ENCODE results near the gene COL6A3.
"Not testable (repeated sequence)": the region's sequence is repeated elsewhere in the genome, so short reads cannot be mapped to it uniquely, and the experiment has no call there.

The COL6A3 gene

DNA sequence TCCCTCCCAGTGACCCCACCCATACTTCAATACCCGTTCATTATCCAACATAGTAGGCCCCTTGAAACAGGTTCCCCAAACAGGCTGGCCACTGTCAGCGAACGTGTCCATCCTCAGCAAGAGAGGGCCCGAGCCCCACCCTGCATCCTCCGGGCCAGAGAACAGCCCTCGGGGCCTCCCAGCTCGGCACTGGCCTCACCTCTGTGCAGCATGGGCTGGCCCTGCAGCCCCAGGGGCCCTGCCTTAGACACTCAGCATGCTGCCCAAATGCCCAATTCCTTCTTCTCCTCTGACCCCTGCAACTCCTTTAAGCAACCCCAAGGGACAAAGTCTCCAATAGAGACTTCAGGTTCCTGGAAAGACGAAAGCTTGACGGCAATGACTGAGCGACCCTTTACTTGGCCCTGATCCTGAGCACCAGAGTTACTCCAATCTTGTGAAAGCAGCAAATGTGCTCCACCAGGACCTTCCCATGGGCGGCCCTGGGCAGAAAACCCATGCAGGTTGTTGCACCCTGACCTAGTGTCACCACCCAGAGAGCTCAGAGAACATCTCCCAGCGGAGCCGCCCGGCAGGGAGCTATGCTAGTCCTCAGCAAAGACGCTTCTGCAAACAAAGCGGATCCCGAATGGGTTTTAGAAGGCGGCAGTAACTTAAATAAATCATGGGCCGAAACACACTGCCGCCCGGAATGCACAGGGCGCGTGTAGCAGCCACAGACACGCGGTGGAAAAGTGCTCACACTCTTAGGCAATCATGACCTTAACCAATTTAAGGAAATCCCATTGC lies 782 bp downstream of the COL6A3 start:
- no peak for FAIRE-seq

DNA sequence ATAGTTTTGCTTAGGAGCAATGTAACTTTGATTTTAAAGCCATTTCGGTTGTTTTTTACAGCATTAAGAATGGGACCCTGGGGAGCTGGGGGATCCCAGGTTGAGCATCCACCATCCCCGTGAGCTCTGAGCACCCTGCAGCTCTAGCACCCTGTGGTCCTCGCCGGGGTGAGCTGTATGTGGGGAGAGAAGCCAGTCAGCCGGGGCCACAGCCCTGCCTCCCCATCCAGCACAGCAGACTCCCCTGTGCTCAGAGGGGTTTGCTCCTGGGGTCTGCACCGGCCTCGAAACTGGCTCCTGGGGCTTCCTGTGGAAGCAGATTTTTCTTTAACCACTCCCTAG lies 1.3 kb downstream of the COL6A3 start:
- no peak for FAIRE-seq

DNA sequence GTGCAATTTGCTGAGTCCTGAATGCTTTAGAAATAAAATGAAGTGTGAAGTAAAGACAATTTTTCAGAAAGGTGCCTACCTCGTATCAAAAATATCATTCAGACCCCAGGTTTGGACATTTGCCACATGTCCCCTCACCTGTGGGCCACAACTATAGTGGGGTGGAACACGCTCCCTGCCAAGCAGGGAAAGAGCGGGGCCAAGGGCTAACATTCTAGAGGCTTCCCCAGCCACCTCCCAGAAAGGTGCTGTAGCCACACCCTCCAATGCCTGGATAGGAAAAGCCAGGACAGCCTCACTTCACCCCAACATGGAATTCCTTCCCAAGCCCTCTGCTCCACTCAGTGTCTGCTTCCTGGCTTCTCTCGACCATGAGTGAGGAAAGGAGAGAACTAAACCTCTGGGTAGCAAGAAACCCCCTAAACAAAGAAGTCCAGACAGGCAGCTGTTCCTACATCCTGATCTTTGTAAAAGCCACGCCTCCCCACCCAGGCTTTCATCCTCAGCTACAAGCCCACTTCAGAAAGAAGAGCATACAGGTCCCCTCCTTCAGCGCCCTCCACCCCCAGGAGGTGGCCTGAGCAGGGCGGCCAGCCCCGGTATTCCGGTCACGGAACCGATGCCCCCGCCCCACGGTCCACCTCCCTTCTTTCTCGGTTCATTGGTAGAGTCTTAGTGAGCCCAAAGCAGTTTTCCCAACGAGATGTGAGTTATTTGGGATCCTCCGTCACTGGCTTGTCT lies 2.1 kb downstream of the COL6A3 start:
- FAIRE-seq = no peak

DNA sequence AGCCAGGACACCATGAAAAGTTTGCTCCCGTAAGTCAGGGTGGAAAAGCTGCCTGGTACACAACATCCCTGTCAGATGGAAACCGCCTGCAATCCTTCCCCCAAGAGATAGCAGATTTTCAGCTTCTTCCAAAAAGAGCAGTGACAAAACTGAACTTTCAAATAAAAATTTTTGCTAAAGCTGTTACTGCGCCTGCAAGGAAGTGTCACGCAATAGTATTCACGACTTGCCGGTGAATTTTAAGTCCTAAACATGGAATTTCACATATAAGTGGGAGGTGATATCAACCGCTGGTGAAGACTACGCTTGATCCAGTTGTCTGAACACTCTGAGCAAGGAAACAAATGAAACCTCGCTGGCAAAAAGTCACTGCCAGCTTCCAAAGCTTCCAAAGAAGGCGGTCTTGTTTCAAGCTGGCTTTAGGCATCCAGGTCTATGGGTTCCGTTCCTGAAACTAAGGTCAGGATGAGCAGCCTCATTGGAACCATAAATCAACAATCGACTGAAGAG lies 2.8 kb downstream of the COL6A3 start:
- no peak for FAIRE-seq

DNA sequence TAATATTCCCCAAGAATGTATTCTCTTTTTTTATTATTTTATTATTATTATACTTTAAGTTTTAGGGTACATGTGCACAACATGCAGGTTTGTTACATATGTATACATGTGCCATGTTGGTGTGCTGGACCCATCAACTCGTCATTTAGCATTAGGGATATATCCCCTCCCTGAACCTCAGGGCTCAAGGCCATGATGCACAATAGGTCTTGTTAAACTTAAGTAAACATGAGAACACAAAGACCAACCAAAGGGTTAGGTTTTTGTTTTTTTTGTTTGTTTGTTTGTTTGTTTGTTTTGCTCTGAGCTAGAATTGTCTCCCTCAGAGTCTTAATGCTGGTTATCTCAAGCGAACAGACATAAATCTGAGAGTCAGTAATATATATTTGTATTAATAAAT lies 4.7 kb downstream of the COL6A3 start:
- FAIRE-seq = not testable (repeated sequence)

DNA sequence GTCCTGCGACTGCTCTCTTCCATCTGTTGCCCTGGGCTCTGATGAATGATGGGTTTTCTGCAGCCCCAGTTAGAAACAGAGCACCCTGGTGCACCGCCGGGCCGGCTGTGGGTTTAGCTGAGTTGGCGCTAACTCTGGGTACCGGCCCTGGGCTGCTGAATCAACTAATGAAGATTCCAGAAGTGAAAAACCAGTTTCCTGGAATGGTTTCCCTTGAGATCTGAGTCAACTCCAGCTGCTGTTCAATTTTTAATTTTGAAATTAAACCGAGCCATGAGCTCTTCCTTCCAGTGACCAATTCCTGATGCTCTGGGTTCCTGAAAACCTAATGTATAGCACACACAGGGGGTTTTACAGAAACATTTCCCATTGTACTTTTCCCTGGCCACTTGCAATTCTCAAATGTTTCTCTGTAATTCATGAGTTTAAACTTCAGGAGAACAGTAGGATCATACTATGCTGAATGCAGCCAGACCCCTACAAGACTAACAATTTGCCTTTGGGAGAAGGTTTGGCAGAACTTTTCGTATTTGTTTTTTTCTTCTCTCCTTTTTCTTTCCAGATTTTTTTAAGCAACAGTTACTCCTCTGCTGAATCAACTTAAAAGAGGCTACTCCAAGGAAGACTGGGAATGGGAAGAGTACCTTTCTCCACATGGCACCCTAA lies 5.5 kb downstream of the COL6A3 start:
- no peak for FAIRE-seq

DNA sequence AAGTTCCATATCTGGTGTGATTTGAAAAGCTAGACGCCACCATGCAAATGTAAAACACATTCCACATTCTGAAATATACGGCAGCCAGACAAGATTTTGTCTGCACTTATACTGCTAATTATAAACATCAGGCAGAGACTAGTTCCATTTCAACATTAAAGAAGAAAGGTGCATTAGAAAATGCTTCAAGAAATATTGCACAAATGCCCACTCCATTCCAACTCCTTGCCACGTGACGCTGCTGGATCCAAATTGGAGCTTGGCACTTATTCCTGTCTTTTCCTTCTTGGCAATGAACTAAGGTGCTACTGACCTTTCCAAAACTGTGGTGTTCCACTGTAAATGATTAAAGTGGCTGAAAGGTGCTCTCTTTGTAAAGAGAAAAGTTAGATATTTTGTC lies 6.3 kb downstream of the COL6A3 start:
- FAIRE-seq = no peak

DNA sequence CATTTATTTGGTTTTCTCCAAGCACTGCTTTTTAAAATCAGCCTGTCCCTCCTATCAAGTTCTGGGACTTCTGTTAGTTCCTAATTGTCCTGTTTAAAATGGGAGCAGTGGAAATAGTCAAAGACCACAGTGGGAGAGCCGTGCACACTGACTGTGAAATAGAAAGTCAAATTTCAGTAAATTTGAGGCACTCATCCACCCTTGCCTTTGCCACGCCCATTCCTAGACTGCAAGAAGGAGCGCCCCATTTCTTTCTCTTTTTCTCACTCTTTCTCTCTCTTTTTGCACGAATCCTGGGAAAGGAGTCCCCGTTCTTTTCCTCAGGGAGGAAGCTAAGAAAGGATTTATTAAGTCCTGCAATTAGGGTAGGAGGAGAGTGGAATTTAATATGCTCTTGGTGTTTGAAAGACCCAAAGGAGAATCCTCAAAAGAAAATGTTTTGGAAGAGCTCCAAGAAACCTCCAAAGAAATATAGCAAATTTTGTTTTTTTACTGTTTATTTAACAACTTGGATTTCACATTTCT lies 7.5 kb downstream of the COL6A3 start:
- no peak for FAIRE-seq

DNA sequence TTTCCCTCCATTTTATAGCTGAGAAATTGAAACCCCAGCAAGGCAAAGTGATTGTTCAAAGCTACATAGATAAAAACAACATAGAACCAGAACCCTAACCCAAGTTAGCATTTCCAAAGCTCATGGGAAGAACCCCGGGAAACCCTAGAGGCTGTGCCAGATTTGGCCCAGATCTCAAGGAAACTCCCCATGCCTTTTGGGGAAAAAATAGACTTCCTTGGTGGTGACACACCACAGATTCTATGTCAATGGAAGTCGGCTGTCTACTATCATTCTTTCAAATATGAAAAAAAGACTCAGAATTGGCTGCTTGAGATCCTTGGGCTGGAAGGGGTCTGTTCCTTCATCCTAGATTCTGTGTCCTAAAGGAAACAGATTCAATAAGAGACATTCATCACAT lies 8.4 kb downstream of the COL6A3 start:
- FAIRE-seq = no peak

DNA sequence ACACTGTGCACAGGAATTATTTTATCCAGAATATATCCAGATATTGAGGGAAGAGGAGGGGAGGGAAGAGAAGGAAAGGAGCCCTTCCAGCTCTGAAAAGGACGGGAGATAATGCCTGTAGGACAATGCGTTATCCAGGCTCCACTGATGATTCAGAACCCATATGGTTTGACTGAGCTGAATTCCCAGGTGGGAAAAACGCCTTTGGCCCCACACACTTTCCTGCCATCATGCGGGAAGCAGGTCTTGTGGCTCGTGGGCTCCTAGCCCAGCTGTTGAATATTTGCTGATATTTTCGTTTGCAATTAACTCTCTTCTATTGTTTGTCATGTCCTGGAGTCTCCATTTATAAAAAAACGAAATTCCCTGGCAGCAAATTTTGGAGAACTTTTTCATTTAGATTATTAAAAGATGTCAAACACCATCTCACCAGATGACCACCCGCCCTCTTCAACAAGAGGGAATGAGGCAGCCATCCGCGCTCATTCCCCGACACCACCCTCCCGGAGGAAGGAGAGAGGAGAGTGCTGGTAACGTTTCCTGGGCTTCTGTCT lies 8.9 kb downstream of the COL6A3 start:
- FAIRE-seq = no peak

DNA sequence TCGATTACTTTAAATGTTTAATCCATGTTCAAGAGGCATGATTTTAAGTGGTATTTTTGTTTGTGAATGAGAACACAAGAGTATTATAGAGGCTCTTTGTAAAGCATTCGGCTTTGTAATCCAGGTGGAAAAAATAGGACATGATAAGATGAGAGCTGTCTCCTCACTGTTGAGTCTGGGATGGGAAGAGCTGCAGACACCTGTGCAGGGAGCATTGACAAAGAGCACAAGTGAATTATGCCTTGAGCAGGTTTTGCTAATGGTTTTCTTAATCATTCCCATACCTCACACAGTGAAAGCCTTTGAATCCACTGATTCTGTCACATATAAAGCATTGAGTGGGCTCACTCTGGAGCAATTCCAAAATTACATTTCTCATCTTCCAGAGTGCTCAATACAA lies 9.6 kb downstream of the COL6A3 start:
- no peak for FAIRE-seq

DNA sequence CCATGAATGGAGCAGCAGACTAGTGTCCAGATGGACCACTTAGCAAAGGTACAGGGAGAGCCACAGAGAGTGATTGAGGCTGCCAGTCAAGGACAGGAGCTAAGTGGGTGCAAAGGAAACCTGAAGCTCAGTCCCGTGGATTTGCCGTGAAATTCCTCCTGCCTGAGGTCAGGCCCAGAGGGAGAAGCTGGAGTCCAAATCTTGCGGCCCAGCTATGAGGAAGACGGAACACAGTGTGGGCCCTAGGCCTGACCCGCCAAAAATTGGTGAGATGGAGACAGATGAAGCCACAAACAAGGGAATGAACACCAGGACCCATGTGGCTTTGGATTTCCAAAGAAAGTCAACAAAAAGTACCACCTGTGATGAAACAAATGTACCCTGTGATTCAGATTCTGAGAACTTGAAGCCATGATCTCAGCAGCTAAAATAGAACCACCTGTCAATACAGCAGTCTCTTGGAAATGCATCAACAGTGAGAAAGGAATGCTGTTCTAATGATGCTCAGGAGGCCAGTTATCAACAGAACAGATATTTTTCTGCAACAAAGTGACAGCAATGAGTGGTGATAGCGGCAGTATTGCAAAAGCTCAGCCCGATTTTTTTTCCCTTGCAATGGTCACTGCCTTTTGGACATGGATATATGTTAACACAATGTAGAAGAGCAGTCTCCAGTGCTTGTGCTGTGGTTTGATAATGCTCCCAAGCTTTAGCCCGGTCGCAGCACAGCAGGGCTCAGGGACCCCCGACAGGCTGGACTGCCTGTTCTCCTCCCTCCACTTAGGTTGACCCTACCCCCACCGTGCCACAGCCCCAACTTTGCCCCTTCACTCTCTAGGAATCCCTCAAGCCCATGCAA lies 10.7 kb downstream of the COL6A3 start:
- FAIRE-seq = no peak

DNA sequence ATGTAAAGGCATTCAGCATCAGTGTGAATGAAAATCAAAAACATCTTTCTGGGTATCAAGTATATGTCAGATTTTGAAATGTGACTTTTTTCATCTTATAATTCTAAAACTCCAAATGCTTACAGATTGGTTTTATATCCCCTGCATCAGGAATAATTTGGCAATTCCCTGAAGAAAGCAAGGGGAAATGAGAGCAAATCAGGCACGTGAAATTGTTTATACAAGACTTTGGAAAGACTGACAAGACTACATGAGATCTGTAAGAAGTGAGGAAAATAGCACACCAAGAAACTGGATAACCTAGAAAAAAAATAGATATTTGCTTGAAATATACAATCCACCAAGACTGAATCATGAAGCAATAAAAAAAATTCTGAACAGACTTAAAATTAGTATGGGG lies 13.8 kb downstream of the COL6A3 start:
- no peak for FAIRE-seq

DNA sequence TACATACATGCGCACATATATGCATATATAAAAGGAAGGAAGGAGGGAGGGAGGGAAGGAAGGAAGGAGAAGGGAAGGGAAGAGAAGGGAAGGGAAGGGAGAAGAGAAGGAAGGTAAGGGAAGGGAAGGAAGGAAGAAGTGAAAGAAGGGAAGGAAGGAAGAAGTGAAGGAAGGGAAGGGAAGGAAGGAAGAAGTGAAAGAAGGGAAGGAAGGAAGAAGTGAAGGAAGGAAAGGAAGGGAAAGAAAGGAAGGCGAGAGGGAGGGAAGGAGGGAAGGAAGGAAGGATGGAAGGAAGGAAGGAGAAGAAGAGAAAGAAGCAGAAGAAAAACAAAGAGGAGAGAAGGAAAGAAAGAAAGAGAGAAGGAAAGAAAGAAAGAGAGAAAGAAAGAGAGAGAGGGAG lies 16.9 kb downstream of the COL6A3 start:
- no peak for FAIRE-seq

DNA sequence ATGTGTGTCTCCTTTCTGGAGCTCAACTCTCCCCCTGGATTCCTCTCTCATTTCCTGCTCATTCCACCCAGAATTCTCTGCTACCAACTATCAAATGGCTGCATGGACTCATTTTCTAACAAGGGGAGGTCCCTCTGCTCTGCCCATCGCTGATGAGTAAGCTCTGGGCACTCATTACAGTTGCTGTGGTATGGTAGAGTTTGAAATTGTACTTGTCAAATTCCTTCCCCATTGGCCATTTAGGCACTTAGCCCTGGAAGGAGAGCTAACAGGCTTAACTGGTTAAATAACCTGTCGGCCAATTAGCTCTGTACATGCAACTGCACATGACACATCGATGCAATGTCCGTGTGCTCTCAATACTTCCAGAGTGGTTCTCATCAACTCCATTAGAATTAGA lies 20.4 kb downstream of the COL6A3 start:
- no peak for FAIRE-seq

DNA sequence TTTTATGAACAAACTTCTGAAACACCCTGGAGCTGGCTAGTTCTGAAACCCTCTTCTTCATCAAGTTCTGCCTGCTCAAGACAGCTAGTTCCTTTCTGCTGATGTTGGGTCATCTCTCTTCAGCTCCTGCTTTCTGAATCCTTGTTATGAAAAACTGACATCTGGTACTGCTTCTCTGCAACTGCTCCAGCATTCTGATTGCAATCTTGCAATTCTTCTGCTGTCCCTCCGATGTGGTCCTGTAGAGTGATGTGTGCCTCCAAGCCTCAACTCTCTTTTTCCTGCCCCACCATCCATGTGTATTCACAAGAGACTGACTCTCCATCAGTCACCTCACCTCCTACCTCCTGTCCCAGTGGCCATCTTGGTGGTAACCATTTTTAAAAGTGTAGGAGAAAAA lies 21.8 kb downstream of the COL6A3 start:
- no peak for FAIRE-seq

DNA sequence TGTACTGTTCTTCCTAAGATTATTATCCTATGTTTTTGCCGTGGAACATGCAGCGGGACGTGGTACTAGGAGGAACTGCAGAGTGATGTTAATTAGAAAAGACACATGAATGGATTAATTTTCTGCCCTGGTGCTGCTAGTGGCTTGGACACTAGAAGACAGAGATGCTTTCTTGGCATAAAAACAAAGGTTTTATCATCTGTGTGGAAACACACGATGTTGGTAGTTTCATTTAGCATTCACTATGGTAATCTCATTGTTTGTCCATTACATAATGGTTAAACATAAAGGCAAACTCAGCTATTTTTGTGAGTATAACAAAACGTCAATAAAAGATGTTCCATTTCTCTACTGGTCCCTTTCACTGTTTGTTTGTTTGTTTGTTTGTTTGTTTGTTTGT lies 22.8 kb downstream of the COL6A3 start:
- no peak for FAIRE-seq

DNA sequence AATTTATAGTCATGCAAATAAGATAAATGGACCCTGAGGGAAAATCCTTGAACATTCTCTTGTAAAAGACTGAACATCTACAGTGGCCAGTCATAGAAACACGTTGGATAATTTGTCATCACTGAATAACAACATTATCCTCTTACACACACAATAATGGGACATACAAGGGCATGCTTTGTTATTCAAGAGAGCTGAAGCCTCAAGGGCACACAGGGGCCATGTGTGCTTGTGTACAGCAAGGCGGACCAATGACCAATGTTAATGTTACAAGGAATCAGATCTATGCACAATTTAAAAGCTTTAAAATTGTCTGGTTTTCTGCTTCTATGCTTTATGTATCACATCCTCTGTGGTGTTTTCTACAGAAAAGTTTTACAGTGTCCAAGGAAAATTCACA lies 23.7 kb downstream of the COL6A3 start:
- no peak for FAIRE-seq

DNA sequence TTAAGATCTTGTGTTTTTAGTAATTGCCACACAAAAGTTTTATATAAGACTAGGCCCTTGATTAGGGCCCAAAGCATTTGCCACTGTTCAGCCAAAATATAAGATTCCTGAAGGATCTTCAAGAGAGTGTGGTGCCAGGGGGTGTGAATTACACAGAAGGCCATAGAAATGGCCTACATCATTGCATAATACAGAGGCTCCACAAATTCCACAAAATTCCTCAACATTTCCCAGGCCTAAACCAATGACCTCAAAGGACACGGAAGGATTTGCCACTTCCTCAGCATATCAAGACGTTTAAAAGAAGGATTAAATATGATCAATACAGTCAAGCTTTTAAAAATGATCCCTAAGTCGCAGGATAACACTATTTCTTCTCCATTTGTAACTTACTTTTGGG lies 24.1 kb downstream of the COL6A3 start:
- FAIRE-seq = no peak

DNA sequence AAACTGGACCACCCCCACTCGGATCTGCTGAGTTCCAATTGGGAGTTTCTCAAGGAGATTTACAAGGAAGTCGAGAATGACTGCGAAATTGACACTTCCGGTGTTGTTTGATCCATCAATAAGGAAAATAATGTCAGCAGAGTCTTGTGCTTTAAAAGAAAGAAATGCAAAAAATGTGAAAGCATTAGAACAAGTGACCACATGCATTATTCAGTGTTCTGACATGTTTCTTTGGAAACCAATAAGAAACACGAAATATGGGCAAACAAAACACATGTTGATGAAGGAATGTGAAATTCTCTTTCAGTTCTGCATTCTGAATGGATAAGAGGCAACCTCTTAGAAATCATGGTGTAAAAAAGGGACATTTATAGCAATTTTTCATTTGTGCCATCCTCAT lies 25.9 kb downstream of the COL6A3 start:
- FAIRE-seq = no peak

DNA sequence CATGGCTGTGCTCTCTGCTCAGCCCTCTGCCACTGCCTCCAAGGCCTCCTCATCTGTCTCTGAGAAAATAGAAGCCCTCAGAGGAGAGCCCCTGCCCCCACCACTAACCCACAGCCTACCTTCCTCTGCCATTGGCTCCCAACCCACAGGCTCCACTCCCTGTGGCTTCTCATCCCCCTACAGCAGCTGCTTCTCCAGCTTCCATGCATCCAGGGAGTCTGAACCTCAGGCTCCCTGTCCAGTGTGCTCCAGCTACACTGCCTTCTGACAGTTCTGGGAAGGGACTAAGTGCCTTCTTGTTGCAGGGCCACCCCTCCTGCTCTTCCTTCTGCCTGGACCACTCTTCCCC lies 29.3 kb downstream of the COL6A3 start:
- FAIRE-seq = no peak

DNA sequence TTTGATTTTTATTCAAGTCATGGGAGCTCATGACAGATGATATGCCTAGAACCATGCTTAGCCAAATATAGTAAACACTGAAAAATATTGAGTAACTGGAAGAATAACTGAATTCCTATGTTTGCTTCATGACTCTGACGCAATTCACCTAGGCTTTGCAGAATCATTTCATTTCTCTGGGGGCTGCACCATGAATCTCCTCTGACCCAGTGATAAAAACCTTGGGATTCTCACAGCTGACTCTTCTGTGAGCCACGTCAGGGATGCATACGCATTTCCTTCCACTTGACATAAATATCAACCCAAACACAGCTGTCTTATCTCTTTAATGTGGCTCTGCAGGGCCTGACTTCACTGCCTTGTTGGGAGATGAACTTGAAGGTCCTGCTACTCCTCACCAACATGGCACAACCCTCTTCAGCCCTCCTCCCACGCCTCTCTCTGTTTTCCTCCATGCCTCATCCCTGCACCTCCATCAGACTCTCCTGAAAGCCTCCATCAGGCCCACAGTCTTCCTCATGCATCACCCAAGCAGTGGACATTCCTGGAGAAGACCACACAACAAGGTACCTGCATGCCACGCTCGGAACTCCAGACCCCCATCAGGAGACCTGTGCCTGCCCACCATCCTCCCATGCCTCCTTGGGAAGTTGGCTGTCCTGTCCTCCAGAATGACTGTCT lies 29.8 kb downstream of the COL6A3 start:
- FAIRE-seq = no peak
